ENCODE data around the gene ATP1B3.
"Not testable (repeated sequence)": the region's sequence is repeated elsewhere in the genome, so short reads cannot be mapped to it uniquely, and the experiment has no call there.

ATP1B3 gene

GRCh38 chr3:141949972-141950371 is 73.5 kb downstream of the ATP1B3 start:
- DNase-seq, result no peak

- DNase-seq, result peak; percentile 14 to 21
Measured at GRCh38 chr3:141950572-141951493, 74.4 kb downstream of the ATP1B3 start.

DNA sequence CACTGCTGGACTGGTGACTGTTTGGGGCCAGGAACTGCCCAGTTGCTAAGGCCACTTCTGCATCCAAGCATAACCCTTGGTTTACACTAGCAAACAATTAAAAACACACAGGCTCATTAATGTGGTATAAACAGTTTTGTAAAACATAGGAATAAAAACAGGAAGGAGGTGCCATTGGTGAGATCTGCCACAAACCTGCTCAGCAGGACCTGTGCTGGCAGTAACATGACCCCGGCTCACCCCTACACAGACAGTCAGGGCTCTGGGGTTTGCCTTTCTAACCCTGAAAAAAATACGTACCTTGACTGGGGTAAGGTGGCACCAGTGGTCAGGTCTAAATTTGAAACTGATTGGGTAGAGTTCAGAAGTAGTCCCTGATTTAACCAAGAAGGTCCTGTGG is 76.2 kb downstream of the ATP1B3 start:
- no peak for DNase-seq

DNA sequence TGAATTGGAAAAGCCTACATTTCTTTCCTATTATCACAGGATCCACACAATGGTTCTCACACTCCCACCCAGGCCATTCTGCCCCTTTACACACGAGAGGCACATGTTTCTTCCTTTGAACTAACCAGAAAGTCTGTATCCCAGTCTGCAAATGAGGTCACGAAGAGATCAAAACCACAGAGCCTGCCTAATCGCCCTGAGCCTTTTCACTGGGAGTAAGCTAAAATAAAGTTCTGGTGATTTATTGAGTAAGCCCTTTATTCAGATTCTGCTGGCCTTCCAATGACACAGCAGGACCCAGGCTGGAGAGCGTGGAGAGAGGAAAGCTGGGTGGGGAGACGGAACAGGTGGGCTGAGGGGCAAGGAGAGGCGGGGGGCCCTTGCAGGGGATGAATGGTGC is 78.7 kb downstream of the ATP1B3 start:
- no peak for DNase-seq

GRCh38 chr3:141959589-141960554 is 83.4 kb downstream of the ATP1B3 start:
- DNase-seq, result no peak

DNA sequence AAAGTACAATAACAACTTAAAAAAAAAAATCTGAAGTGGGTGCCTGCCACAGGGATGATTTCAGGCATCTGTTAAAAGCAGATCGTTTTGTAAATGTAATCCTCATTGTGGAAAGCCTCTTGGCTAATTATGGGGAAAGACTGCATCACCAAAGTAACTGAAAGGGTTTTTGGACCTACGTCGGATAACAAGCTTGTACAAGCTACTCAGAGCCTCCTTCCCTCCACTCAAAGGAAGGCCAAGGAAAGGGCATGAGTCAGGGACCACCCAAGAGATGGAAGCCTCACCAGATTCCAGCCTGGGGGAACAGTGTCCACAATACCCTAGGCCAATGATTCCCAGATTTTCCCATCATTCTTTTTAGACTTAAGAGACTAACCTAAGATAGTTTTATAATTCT is 84.3 kb downstream of the ATP1B3 start:
- DNase-seq, result no peak

DNA sequence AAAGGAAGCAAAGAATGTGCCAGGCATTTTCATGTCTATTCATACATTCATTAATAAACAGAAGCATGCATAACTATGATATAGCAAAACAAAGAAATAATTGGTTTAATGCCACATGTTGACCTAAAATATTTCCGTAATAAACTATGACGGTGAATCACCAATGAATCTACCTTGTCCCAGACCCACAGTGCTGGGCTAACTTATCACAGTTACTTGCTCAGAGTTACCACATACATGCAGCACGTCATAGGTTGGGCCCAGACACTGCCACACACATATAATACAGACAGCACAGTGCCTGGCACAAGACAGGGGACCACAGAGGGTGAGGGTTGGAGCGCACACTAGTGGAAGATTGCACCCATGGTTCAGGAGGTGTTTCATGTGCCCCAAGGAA is 86.9 kb downstream of the ATP1B3 start:
- DNase-seq, result no peak

DNA sequence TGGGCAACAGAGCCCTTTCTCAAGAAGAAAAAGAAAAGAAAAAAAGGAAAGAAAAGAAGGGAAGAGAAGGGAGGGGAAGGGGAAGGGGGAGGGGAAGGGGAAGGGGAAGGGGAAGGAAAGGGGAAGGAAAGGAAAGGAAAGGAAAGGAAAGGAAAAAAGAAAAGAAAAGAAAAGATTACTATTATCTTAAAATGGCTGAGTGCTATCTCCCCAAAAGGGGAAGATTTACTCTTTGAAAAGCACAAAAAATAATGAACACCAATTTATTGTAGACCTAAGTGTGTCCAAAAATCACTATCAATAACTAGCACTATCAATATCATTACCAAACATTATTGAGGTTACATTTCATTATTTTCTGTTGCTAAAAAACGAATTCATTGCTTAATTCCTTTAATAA is 89.0 kb downstream of the ATP1B3 start:
- no peak for DNase-seq

DNA sequence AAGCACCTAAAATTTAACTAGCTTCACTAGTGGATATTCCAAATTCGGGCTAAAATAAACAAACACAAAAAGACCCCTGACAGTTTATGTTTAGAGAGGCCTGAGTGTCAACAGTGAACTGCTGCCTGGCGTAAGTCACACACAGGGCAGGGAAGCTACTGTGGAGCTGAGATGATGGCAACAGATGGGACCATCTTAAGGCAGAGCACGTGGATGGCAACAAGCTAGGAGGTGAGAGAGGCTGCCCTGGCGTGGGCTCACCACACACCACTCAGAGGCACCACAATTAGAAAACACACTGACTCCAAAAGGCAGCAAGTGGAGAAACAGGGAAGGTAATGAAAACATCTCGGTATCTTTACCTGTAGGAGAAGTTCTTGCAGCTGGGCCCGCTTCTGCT is 93.3 kb downstream of the ATP1B3 start:
- no peak for DNase-seq

- no peak for DNase-seq
Measured at GRCh38 chr3:141971571-141971970, 95.1 kb downstream of the ATP1B3 start.

DNA sequence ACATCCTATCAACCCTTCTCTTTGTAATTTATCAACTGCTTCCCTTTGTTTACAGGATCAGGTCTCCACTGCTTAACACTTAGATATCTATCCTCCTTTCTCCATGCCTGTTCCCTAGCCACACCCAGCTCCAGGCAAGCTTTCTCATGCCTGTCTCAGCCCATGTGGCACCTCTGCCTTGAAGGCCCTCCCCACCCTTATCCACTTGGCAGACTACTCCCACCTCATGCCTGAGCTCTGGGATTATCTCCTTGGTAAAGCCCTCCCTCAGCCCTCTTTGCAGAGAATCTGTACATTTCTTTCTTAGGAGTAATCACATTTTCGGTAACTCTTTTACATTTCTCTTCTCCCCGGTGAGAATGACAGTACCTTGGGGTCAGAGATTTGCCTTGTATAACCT is 96.0 kb downstream of the ATP1B3 start:
- DNase-seq, result no peak

- not testable (repeated sequence) for DNase-seq
Measured at GRCh38 chr3:141974777-141975176, 98.3 kb downstream of the ATP1B3 start.
